Lower leg skin (tissue), 3 donors: Measurements from ENCODE around the gene GPR55.

ENCODE experiments used
- CTCF ChIP-seq, 3 donors: fragments of 450-650 bp; IDR thresholded peaks; one replicate each; pipeline ENCODE4 v1.5.1; 2016; ENCODE audit warnings: antibody characterized with exemption in 3 of 3, mild to moderate bottlenecking in 3 of 3, moderate library complexity in 2 of 3
- POLR2A ChIP-seq, 2 donors: fragments of 450-650 bp; IDR thresholded peaks; one replicate each; pipeline ENCODE4 v1.6.1; 2016 to 2017; ENCODE audit warnings: antibody characterized with exemption in 2 of 2, mild to moderate bottlenecking in 1 of 2, moderate library complexity in 1 of 2

GRCh38 chr2:230925443-230925878 lies 419 bp upstream of the GPR55 start:
- no peak for TF ChIP-seq CTCF (IDR thresholded peaks at IDR 0.05)
- TF ChIP-seq POLR2A (IDR thresholded peaks at IDR 0.05), result no peak
